DND-41 (cell line): ENCODE data around the gene STARD4.

Source experiments
- CTCF ChIP-seq: IDR thresholded peaks from 2 replicates; pipeline ENCODE4 v1.5.1; 2012; ENCODE audit warnings: borderline replicate concordance, low read length, moderate library complexity, mild to moderate bottlenecking; ENCODE audit not compliant: poor library complexity, severe bottlenecking; ENCODE audit errors: extremely low read depth
- EZH2 ChIP-seq: IDR thresholded peaks from 3 replicates; pipeline ENCODE4 v1.6.1; 2012; ENCODE audit warnings: borderline replicate concordance, low read depth, mild to moderate bottlenecking, moderate library complexity, low read length, inconsistent platforms; ENCODE audit not compliant: severe bottlenecking

- TF ChIP-seq CTCF (no peak), EZH2 (no peak)
Measured at GRCh38 chr5:111537141-111538024, 25.0 kb upstream of the STARD4 start.
